ENCODE measurements around the gene LBP.
"Not testable (repeated sequence)": the region's sequence is repeated elsewhere in the genome, so short reads cannot be mapped to it uniquely, and the experiment has no call there.

Gene LBP

GRCh38 chr20:38402816-38403215, 56.5 kb downstream of the LBP start:
- DNase-seq = no peak

- no peak for DNase-seq
Observed at GRCh38 chr20:38404016-38404415, 57.7 kb downstream of the LBP start.

- DNase-seq = no peak
Observed at GRCh38 chr20:38405132-38405531, 58.9 kb downstream of the LBP start.

GRCh38 chr20:38406476-38406875, 60.2 kb downstream of the LBP start:
- DNase-seq = no peak

GRCh38 chr20:38407321-38407720, 61.0 kb downstream of the LBP start:
- no peak for DNase-seq

- not testable (repeated sequence) for DNase-seq
Observed at GRCh38 chr20:38407822-38408221, 61.5 kb downstream of the LBP start.

- DNase-seq = no peak
Observed at GRCh38 chr20:38412877-38413577, 66.7 kb downstream of the LBP start.

- DNase-seq = no peak
Observed at GRCh38 chr20:38414769-38415450, 68.6 kb downstream of the LBP start.

GRCh38 chr20:38418509-38419204, 72.4 kb downstream of the LBP start:
- no peak for DNase-seq

- DNase-seq = no peak
Observed at GRCh38 chr20:38420388-38421085, 74.3 kb downstream of the LBP start.

GRCh38 chr20:38421915-38422314, 75.6 kb downstream of the LBP start:
- DNase-seq = no peak

- DNase-seq = no peak
Observed at GRCh38 chr20:38423541-38423940, 77.3 kb downstream of the LBP start.

- no peak for DNase-seq
Observed at GRCh38 chr20:38424401-38424800, 78.1 kb downstream of the LBP start.

GRCh38 chr20:38426006-38426897, 80.0 kb downstream of the LBP start:
- DNase-seq = no peak

Measured in cortex of kidney (tissue), 1 donor.